Body of pancreas (tissue), 4 donors: ENCODE measurements around the gene KCNIP4. TPM values are rescaled to one million over a fixed set of nuclear protein-coding genes. Genes with fewer than 3 reads are reported as not detected.

Experiments
- ATAC-seq: fragments of 150-250 bp; one replicate; pipeline ENCODE4 v1.9.1; 2016
- DNase-seq, 4 donors: peaks; one replicate each; pipeline ENCODE4 v3.0.0-alpha.2; 2019
- H3K27ac ChIP-seq, 4 donors: fragments of 200-600 bp; sonication (generic); 1 replicate in 3 of 4; 2 replicates in 1 of 4; pipeline versions ENCODE4 v1.5.1 to v1.6.1; 2016 to 2019; ENCODE audit warnings: mild to moderate bottlenecking in 1 of 4, mixed read lengths in 1 of 4, moderate library complexity in 1 of 4
- H3K27me3 ChIP-seq, 2 donors: fragments of 200-600 bp; sonication (generic); one replicate each; pipeline ENCODE4 v1.6.0; 2016; ENCODE audit warnings: mild to moderate bottlenecking in 1 of 2
- H3K36me3 ChIP-seq, 2 donors: fragments of 200-600 bp; sonication (generic); replicated peaks in 1 of 2; 2 replicates each; pipeline ENCODE4 v1.5.1; 2016; ENCODE audit warnings: low read depth in 2 of 2; ENCODE audit not compliant: insufficient read depth in 1 of 2
- H3K4me1 ChIP-seq: fragments of 200-600 bp; sonication (generic); one replicate; pipeline ENCODE4 v1.6.0; 2016
- H3K4me3 ChIP-seq, 2 donors: fragments of 200-600 bp; sonication (generic); 1 replicate in 1 of 2; 2 replicates in 1 of 2; pipeline ENCODE4 v1.5.1; 2016 to 2019
- H3K9me3 ChIP-seq, 3 donors: fragments of 200-600 bp; sonication (generic); 1 replicate in 2 of 3; 2 replicates in 1 of 3; pipeline ENCODE4 v1.5.1; 2016
- POLR2A ChIP-seq, 3 donors: fragments of 450-650 bp; IDR thresholded peaks; one replicate each; pipeline ENCODE4 v1.6.1; 2016; ENCODE audit warnings: antibody characterized with exemption in 3 of 3, mild to moderate bottlenecking in 2 of 3
- WGBS, 2 donors: methylation state at CpG; one replicate each; pipeline ENCODE4 v1.1.5; 2017; 5-methylcytosine and 5-hydroxymethylcytosine counted together
- intact Hi-C: fragments of 100-400 bp; cut with DNase I; formaldehyde crosslinking; loops from one replicate; pipeline ENCODE4 v1.15.1; 2023
- total RNA-seq, 2 donors: library from RNA; depleted of rRNA; stranded (reverse); fragments of >200 nt; gene quantifications; one replicate each; pipeline ENCODE4 v1.1.0, GENCODE V29; 2016
- TF ChIP-seq, protein P1 (sequence below), 7 experiments: fragments of 450-650 bp in 4 of 7; fragments of 200-600 bp in 3 of 7; sonication (generic) in 3 of 7; IDR thresholded peaks; one replicate each; pipeline ENCODE4 v1.5.1; 2016 to 2019; ENCODE audit warnings: antibody characterized with exemption in 7 of 7

KCNIP4 gene
- total RNA-seq, 2 donors from 2014 or later, result not detected

- 28 to 31% methylated on average over 3 of the region's 3 CpGs for WGBS, 2 donors
- Histone ChIP-seq H3K4me3 (no peak overlapping the region), H3K36me3 (no peaks in the 10 kb centered on the region), H3K27me3 (no peaks in the 10 kb centered on the region), H3K4me1 (no peaks in the 10 kb centered on the region), H3K27ac (no peak overlapping the region), H3K9me3 (no peaks in the 10 kb centered on the region)
- intact Hi-C loops, result no loop called here
- no peak for DNase-seq
- ATAC-seq, result no peak
- TF ChIP-seq, protein P1, sequence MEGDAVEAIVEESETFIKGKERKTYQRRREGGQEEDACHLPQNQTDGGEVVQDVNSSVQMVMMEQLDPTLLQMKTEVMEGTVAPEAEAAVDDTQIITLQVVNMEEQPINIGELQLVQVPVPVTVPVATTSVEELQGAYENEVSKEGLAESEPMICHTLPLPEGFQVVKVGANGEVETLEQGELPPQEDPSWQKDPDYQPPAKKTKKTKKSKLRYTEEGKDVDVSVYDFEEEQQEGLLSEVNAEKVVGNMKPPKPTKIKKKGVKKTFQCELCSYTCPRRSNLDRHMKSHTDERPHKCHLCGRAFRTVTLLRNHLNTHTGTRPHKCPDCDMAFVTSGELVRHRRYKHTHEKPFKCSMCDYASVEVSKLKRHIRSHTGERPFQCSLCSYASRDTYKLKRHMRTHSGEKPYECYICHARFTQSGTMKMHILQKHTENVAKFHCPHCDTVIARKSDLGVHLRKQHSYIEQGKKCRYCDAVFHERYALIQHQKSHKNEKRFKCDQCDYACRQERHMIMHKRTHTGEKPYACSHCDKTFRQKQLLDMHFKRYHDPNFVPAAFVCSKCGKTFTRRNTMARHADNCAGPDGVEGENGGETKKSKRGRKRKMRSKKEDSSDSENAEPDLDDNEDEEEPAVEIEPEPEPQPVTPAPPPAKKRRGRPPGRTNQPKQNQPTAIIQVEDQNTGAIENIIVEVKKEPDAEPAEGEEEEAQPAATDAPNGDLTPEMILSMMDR (IDR thresholded peaks at IDR 0.05), result no peak
- no peak for TF ChIP-seq POLR2A (IDR thresholded peaks at IDR 0.05)
Observed at GRCh38 chr4:21118301-21118700, 830.3 kb downstream of the KCNIP4 start.

- no peak for DNase-seq
- 30% methylated on average over 7 of the region's 7 CpGs for WGBS, 2 donors
- Histone ChIP-seq H3K4me3 (no peak overlapping the region), H3K4me1 (no peaks in the 10 kb centered on the region), H3K27ac (no peak overlapping the region), H3K27me3 (no peaks in the 10 kb centered on the region), H3K9me3 (no peaks in the 10 kb centered on the region), H3K36me3 (no peaks in the 10 kb centered on the region)
- ATAC-seq, result no peak
- TF ChIP-seq, protein P1 (IDR thresholded peaks at IDR 0.05), result no peak
- TF ChIP-seq POLR2A (IDR thresholded peaks at IDR 0.05), result no peak
- intact Hi-C loops, result no loop called here
Observed at GRCh38 chr4:21117541-21118180, 830.9 kb downstream of the KCNIP4 start.

DNA sequence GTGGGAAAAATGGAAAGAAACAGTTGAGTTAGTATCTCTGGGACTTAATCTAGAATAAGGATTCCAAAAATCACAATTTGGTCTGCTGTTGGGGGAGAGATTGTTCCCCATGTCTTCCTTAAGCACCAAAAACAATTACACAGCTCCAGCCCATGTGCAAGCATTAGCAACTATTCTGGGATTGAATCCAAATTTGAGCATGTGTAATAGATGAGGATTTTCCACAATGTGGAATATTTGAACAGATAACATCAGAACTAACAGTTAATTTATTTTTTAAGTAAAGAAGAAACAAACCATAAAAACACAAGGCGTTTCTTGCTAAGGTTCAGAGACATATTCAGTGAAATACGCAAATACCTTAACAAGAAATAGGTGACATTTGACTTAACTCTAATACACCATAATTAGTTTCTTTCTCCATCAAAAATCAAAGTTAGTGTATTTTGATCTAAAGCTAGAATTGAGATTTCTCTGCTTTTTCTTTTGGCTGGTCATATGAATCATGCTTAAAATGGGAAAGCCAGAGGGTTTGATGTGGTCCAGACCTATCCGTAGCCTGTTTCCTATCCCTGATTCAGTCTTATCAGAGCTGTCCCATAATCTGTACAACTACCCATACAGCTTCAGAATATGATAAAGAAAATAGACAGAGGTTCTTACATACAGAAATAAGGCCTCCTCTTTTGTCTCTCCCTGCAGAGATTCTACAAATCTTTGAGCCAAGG is 834.9 kb downstream of the KCNIP4 start:
- Histone ChIP-seq H3K27ac (no peak overlapping the region), H3K9me3 (no peaks in the 10 kb centered on the region), H3K36me3 (no peaks in the 10 kb centered on the region), H3K27me3 (no peaks in the 10 kb centered on the region), H3K4me1 (no peaks in the 10 kb centered on the region), H3K4me3 (no peak overlapping the region)
- ATAC-seq, result no peak
- WGBS, 2 donors, result 53 to 62% methylated on average over 3 of the region's 3 CpGs
- intact Hi-C loops, result no loop called here
- DNase-seq, result no peak
- no peak for TF ChIP-seq POLR2A (IDR thresholded peaks at IDR 0.05)
- TF ChIP-seq, protein P1 (IDR thresholded peaks at IDR 0.05), result no peak

DNA sequence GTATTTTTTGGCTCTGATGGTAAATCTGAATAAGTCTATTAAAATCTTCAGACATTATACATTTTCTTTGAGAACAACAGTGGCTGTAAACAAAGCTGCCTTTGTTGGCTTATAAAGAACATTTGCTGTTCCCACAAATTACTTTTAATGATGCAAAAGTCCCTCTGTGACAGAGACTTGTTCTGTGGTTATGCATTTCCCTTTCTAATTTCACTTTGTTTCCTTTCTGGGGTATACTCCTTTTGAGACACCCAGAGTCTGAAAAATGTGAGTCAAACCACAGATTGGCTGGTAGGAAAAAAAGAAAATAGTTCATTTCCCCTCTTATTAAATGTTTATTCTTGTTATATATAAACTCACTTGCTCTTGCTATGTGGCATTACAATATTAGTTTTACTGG is 845.9 kb downstream of the KCNIP4 start:
- TF ChIP-seq, protein P1 (IDR thresholded peaks at IDR 0.05), result no peak
- TF ChIP-seq POLR2A (IDR thresholded peaks at IDR 0.05), result no peak
- no peak overlapping the region for H3K27ac ChIP-seq
- intact Hi-C loops, result no loop called here
- ATAC-seq (no peak), DNase-seq (no peak)
- H3K4me3 ChIP-seq, result no peak overlapping the region
- H3K4me1 ChIP-seq, result no peaks in the 10 kb centered on the region
- no peaks in the 10 kb centered on the region for H3K9me3 ChIP-seq
- H3K36me3 ChIP-seq, result no peaks in the 10 kb centered on the region
- H3K27me3 ChIP-seq, result no peaks in the 10 kb centered on the region

- Histone ChIP-seq H3K27me3 (no peaks in the 10 kb centered on the region), H3K4me1 (no peaks in the 10 kb centered on the region), H3K9me3 (no peaks in the 10 kb centered on the region), H3K27ac (no peak overlapping the region), H3K4me3 (no peak overlapping the region), H3K36me3 (no peaks in the 10 kb centered on the region)
- DNase-seq (no peak), ATAC-seq (no peak)
- intact Hi-C loops, result no loop called here
- TF ChIP-seq POLR2A (IDR thresholded peaks at IDR 0.05), result no peak
- TF ChIP-seq, protein P1 (IDR thresholded peaks at IDR 0.05), result no peak
- 46 to 67% methylated on average over 1 of the region's 1 CpG for WGBS, 2 donors
Observed at GRCh38 chr4:21097865-21098264, 850.7 kb downstream of the KCNIP4 start.
